Raji (cell line): ENCODE measurements around the gene PLEKHD1.

Source experiments
- POLR2A ChIP-seq: IDR thresholded peaks from 2 replicates; pipeline ENCODE4 v1.6.1; 2011; ENCODE audit warnings: low read depth, low read length, control low read depth; ENCODE audit not compliant: insufficient read depth

The PLEKHD1 gene

DNA sequence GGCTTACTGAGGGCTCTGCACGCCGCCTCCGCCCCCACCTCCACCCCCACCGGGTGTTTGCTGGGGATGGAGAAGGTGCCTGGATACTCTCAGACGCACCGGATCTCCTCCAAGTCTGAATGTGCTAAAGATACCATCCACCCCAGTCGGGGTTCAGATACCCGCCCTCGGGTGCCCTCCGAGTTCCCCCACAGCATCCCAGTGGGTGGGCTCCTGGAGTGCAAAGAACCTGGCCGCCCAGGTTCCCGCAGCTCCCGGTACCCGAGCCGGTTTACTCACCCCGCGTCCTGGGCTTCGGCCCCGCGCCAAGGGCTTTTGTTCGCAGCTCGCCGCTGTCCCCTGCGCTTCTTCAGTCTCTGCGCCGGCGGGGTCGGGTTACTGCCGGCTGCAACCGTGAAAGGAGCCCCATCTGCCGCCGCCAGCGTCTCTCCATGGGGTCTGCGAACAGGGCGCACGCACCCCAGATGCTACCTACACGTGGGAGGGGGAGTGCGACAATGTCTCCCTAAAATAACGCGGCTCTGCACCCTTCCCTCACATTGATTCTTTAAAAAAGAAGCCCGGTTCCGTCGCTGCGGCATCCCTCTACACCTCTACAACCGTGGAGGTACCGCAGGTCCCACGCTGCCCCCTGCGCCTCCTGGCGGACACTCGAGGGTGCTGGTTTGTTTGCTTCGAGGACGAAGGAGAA is 89.9 kb downstream of the PLEKHD1 start, which contains the start of gene CCDC177:
Gene CCDC177 (minus strand): TSS at position 609 of the 691 bp plus-strand sequence. CDS start 1,249 bp downstream, outside the sequence.
- TF ChIP-seq POLR2A: no peak

DNA sequence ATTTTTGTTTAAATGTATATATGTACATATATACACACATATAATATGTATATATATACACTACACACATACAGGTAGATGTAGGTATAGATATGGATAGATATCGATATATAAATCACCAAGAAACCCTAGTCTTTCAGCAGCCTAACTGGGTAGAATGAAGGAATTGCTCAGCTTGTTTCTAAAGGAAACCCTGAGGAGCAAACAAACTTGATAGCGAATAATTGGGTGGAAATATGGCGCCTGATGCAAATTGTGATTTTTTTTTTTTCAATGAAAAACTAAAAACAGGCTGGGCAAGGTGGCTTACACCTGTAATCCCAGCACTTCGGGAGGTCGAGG is 90.4 kb downstream of the PLEKHD1 start:
- TF ChIP-seq POLR2A: no peak

DNA sequence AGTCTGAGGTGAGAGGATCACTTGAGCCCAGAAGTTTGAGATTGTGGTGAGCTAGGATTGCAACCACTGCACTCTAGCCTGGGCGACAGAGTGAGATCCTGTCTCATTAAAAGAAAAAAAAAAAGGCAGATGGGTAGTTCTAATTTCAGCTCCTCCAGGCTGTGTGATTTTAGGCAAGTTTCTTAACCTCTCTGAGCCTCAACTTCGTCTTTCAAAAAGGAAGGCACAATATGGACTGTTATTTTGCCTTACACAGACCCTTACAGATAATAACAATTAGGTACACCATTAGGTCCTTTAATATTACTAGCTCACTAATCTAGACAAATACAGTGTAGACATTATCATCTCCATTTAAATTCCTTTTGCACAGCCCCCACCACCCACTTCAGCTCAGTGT is 94.9 kb downstream of the PLEKHD1 start:
- TF ChIP-seq POLR2A: no peak

DNA sequence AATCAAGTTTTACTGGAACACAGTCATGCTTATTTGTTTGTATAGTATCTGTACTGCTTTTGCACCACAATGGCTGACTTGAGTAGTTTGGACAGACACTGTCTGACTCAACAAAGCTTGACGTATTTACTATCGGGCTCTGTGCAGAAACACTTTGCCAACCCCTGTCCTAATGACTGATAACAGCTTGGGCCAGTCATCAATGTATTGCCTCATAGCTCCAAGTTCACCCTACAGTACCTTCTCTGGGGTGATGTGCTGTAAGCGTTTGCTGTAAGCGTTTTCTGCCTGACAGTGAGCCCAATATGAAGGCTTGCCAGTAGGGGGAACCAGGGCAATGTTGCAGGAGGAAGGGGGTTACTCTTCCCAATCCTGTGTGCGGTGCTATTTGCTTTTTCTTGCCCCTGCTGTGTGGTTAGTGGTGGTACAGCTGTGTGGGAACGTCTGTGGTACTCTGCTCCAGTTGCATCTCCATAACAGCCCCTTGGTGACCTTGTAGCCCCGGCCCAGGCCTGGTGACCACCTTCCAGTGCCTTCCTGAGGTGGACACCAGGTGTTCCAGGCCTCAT is 95.6 kb downstream of the PLEKHD1 start:
- TF ChIP-seq POLR2A: no peak
